HG03139 (cell line): ENCODE results near the gene SVIL.
A peak's percentile ranks its signal among the peaks of the same experiment; 100 is the strongest.
"Not testable (repeated sequence)": the region's sequence is repeated elsewhere in the genome, so short reads cannot be mapped to it uniquely, and the experiment has no call there.

Experiments used
- ATAC-seq: cut with Tn5 transposase; IDR thresholded peaks from one replicate; pipeline ENCODE4 v1.9.1; 2021; ENCODE audit not compliant: unreplicated experiment

The SVIL gene

GRCh38 chr10:29469481-29470354 lies 165.1 kb downstream of the SVIL start:
- no peak for ATAC-seq

GRCh38 chr10:29465384-29465783 lies 169.4 kb downstream of the SVIL start:
- ATAC-seq = no peak

GRCh38 chr10:29464671-29465171 lies 170.1 kb downstream of the SVIL start:
- not testable (repeated sequence) for ATAC-seq

GRCh38 chr10:29461042-29461441 lies 173.7 kb downstream of the SVIL start:
- ATAC-seq = no peak

- not testable (repeated sequence) for ATAC-seq
Observed at GRCh38 chr10:29458190-29458589, 176.6 kb downstream of the SVIL start.

- ATAC-seq = no peak
Observed at GRCh38 chr10:29455095-29455494, 179.7 kb downstream of the SVIL start.

GRCh38 chr10:29454250-29454649 lies 180.5 kb downstream of the SVIL start:
- no peak for ATAC-seq

GRCh38 chr10:29452546-29452945 lies 182.2 kb downstream of the SVIL start:
- ATAC-seq = no peak

- ATAC-seq = no peak
Observed at GRCh38 chr10:29451946-29452345, 182.8 kb downstream of the SVIL start.

- no peak for ATAC-seq
Observed at GRCh38 chr10:29450405-29450804, 184.4 kb downstream of the SVIL start.

GRCh38 chr10:29448756-29449592 lies 185.8 kb downstream of the SVIL start:
- ATAC-seq = peak; percentile 80

GRCh38 chr10:29448125-29448524 lies 186.6 kb downstream of the SVIL start:
- no peak for ATAC-seq

- no peak for ATAC-seq
Observed at GRCh38 chr10:29446327-29446726, 188.4 kb downstream of the SVIL start.

GRCh38 chr10:29443745-29444523 lies 190.8 kb downstream of the SVIL start:
- ATAC-seq = no peak

GRCh38 chr10:29440981-29441380 lies 193.8 kb downstream of the SVIL start:
- ATAC-seq = no peak

GRCh38 chr10:29439005-29439404 lies 195.8 kb downstream of the SVIL start:
- not testable (repeated sequence) for ATAC-seq

- no peak for ATAC-seq
Observed at GRCh38 chr10:29438271-29438670, 196.5 kb downstream of the SVIL start.

- no peak for ATAC-seq
Observed at GRCh38 chr10:29437871-29438270, 196.9 kb downstream of the SVIL start.

GRCh38 chr10:29435809-29436501 lies 198.8 kb downstream of the SVIL start:
- ATAC-seq = no peak

GRCh38 chr10:29434111-29434510 lies 200.7 kb downstream of the SVIL start:
- ATAC-seq = no peak
